ENCODE measurements around the gene SNRK. TPM values are rescaled to one million over a fixed set of nuclear protein-coding genes. Genes with fewer than 3 reads are reported as not detected.

Gene SNRK
- total RNA-seq, 1 experiment from 2014 or later: 16.6 TPM

DNA sequence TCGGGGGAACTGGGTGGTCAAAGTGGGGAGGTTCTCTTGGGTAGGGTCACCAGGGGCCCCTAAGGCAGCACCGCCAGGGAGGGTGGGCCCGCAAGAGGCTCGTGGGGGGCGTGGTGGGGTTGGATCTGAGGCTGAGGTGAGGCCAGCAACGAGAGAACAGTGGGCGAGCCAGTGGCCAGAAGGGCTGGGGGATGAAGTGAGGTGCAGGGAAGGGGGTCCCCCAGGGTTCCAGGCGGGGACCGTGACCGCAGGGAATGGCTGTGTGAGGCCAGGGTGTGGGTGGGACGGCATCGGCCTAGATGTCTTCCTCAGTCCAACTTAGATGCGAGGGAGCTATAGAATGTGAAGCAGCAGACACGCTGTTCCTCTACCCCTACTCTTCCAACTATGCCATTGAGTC, 78.2 kb downstream of the SNRK start:
- no TSS peak for BruUV-seq (replicated peaks)
- Mint-ChIP-seq H3K9me3 (ENCODE audit: unreplicated experiment) (no peaks in the 10 kb centered on the region), H3K27me3 (ENCODE audit: insufficient read depth, unreplicated experiment) (no peaks in the 10 kb centered on the region), H3K27ac (ENCODE audit: low read depth, unreplicated experiment) (no peak overlapping the region), H3K36me3 (ENCODE audit: insufficient read depth, unreplicated experiment) (no peaks in the 10 kb centered on the region), H3K4me3 (ENCODE audit: unreplicated experiment) (no peak overlapping the region), H3K4me1 (ENCODE audit: insufficient read depth, unreplicated experiment) (no peaks in the 10 kb centered on the region)
- POLR2A ChIA-PET: no interaction called here
- intact Hi-C loops (cut with micrococcal nuclease): no loop called here
- CTCF ChIA-PET: no interaction called here
- no peak for DNase-seq (ENCODE audit: unreplicated experiment)
- TF ChIP-seq, protein P1, sequence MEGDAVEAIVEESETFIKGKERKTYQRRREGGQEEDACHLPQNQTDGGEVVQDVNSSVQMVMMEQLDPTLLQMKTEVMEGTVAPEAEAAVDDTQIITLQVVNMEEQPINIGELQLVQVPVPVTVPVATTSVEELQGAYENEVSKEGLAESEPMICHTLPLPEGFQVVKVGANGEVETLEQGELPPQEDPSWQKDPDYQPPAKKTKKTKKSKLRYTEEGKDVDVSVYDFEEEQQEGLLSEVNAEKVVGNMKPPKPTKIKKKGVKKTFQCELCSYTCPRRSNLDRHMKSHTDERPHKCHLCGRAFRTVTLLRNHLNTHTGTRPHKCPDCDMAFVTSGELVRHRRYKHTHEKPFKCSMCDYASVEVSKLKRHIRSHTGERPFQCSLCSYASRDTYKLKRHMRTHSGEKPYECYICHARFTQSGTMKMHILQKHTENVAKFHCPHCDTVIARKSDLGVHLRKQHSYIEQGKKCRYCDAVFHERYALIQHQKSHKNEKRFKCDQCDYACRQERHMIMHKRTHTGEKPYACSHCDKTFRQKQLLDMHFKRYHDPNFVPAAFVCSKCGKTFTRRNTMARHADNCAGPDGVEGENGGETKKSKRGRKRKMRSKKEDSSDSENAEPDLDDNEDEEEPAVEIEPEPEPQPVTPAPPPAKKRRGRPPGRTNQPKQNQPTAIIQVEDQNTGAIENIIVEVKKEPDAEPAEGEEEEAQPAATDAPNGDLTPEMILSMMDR (IDR thresholded peaks at IDR 0.05; ENCODE audit: unreplicated experiment): no peak

DNA sequence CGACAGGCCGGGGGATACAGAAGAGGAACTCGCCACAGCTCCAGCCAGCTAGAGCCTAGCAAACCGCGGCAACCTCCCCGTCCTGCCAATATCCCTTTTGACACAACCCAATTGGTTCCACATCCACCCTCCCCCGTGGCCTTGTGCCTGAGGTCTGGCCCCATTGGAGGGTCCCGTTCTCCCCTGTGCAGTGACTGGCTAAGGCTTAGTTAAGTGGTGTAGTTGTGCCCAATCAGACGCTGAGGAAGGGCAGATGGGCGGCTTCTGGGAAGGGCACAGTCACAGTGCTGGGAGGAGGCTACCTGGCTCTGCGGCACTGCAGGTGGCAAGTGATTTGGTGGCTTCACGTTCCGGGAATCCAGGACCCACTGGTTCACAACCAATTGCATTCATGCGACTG, 78.6 kb downstream of the SNRK start:
- TF ChIP-seq, protein P1 (IDR thresholded peaks at IDR 0.05; ENCODE audit: unreplicated experiment): no peak
- intact Hi-C loops (cut with micrococcal nuclease): no loop called here
- ChIA-PET CTCF (interaction anchor here (0.6 kb wide), 1 partner anchor 404 kb away, joined by 3 read pairs; no protein-coding TSS in a partner anchor), POLR2A (no interaction called here)
- H3K27ac Mint-ChIP-seq (ENCODE audit: low read depth, unreplicated experiment): no peak overlapping the region
- no peaks in the 10 kb centered on the region for H3K4me1 Mint-ChIP-seq (ENCODE audit: insufficient read depth, unreplicated experiment)
- BruUV-seq (replicated peaks): no TSS peak
- H3K36me3 Mint-ChIP-seq (ENCODE audit: insufficient read depth, unreplicated experiment): no peaks in the 10 kb centered on the region
- H3K4me3 Mint-ChIP-seq (ENCODE audit: unreplicated experiment): no peak overlapping the region
- H3K9me3 Mint-ChIP-seq (ENCODE audit: unreplicated experiment): no peaks in the 10 kb centered on the region
- no peak for DNase-seq (ENCODE audit: unreplicated experiment)
- H3K27me3 Mint-ChIP-seq (ENCODE audit: insufficient read depth, unreplicated experiment): no peaks in the 10 kb centered on the region

DNA sequence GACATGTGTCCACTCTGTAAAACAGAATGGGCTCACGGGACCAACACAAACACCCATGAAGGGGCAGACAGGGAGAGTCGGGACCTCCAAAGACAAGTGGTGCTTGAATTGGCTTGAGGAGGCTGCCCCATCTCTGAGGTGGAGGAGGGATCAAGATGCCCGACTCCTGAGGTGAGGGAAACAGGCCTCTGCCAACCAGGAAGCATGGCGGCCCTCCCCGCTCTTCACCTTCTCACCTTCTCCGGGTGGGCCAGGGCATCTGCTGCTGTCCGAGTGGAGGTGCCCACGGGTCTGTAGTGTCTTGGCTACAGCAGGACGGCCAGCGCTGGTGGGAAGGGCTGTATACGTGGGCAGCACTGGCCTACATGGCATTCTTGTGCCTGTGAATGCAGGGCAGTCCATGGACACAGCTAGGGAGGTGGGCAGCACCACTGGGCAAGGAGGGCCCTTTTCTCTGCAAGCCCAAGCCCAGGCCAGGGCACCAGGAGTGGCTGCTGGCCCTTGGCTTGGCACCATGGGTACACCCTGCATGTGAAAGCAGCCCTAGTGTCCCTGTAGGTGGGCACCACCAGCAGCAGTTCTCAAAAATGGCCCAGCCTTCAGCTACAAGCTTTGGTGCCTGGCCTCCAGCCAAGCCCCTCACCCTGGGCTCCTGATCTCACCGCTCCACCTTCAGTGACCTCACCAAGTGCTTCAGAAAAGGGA, 79.4 kb downstream of the SNRK start:
- no peak for DNase-seq (ENCODE audit: unreplicated experiment)
- BruUV-seq (replicated peaks): no TSS peak
- TF ChIP-seq, protein P1 (IDR thresholded peaks at IDR 0.05; ENCODE audit: unreplicated experiment): no peak
- Mint-ChIP-seq H3K4me3 (ENCODE audit: unreplicated experiment) (no peak overlapping the region), H3K4me1 (ENCODE audit: insufficient read depth, unreplicated experiment) (no peaks in the 10 kb centered on the region), H3K36me3 (ENCODE audit: insufficient read depth, unreplicated experiment) (no peaks in the 10 kb centered on the region), H3K27ac (ENCODE audit: low read depth, unreplicated experiment) (no peak overlapping the region), H3K9me3 (ENCODE audit: unreplicated experiment) (no peaks in the 10 kb centered on the region), H3K27me3 (ENCODE audit: insufficient read depth, unreplicated experiment) (no peaks in the 10 kb centered on the region)
- ChIA-PET CTCF (interaction anchor here (0.6 to 1.1 kb wide), 2 partner anchors 403 to 405 kb away, joined by 3 read pairs; no protein-coding TSS in a partner anchor), POLR2A (no interaction called here)
- intact Hi-C loops (cut with micrococcal nuclease): no loop called here

DNA sequence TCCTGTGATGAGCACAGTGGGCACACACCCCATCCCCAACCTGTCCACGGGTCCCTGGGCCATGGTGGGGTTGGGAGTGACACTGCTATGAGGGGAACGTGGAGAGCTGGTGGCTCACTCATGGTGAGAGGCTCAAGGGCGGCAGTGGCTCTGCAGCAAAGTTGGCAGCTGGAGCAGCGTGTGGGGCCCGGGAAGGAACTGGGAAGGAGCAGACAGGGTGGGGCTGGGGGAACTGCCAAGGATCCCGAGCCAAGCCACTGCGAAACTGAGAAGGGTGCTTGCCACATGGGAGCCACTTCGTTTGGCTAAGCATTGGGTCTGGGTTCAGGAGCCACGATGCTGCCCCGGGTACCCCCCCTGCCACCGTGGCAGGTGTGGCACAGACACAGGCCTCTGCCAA, 80.1 kb downstream of the SNRK start:
- no peaks in the 10 kb centered on the region for H3K27me3 Mint-ChIP-seq (ENCODE audit: insufficient read depth, unreplicated experiment)
- intact Hi-C loops (cut with micrococcal nuclease): no loop called here
- H3K4me3 Mint-ChIP-seq (ENCODE audit: unreplicated experiment): no peak overlapping the region
- no peak overlapping the region for H3K27ac Mint-ChIP-seq (ENCODE audit: low read depth, unreplicated experiment)
- no TSS peak for BruUV-seq (replicated peaks)
- no peaks in the 10 kb centered on the region for H3K4me1 Mint-ChIP-seq (ENCODE audit: insufficient read depth, unreplicated experiment)
- CTCF ChIA-PET: interaction anchor here (1.1 kb wide), 1 partner anchor 403 kb away, joined by 3 read pairs; no protein-coding TSS in a partner anchor
- H3K9me3 Mint-ChIP-seq (ENCODE audit: unreplicated experiment): no peaks in the 10 kb centered on the region
- DNase-seq (ENCODE audit: unreplicated experiment): no peak
- no peaks in the 10 kb centered on the region for H3K36me3 Mint-ChIP-seq (ENCODE audit: insufficient read depth, unreplicated experiment)
- POLR2A ChIA-PET: no interaction called here
- TF ChIP-seq, protein P1 (IDR thresholded peaks at IDR 0.05; ENCODE audit: unreplicated experiment): no peak
